HG02943 (cell line): ENCODE measurements around the gene SLC9A6.
"Not testable (repeated sequence)": the region's sequence is repeated elsewhere in the genome, so short reads cannot be mapped to it uniquely, and the experiment has no call there.

Experiments
- ATAC-seq: cut with Tn5 transposase; IDR thresholded peaks from one replicate; pipeline ENCODE4 v1.9.1; 2021; ENCODE audit warnings: mild to moderate bottlenecking, low read depth, moderate library complexity; ENCODE audit not compliant: unreplicated experiment

Gene SLC9A6

DNA sequence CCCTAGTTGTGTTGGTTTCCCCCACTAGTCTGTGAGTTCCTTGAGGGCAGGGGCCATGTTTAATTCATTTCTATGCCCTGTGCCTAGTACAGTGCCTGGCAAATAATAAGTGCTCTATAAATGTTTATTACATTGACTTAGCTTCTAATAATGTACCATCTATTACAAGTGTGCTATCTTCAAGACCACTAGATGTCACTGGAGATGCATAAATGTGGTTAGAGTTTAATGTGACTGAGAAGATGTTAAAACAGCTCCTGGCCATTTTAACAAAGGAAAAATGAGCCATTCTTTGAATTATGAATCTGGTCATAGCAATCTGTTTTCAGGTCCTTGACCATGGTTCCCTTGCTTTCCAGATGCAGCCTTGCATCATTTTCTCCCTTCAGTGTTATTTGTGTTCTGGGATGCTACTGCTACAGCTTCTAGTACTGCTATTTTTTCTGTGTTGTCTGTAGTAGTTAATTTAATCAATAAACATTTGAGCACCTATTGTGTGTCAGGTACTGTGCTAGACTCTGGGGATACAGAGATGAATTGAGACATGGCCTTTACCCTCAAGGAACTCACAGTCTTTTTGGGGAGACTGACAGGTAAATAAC is 43.2 kb downstream of the SLC9A6 start:
- ATAC-seq, result no peak

DNA sequence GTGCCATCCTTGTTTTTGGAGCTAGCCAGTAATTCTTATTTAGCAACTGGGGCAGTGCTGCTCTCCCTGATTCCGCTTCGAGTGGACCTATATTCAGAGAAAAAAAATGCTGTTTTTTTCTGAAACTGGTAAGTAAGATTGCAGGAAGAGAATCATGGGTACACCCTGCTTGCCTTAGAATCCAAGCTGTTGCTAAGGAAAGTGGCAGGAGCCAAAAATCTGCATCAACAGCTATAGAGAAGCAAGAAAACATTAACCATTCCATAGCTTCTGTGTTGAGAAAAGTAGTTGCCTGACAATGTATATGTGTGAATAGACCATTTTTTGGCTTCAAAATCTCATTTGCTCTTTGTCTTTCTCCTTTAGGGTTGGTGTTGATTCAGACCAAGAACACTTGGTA is 44.5 kb downstream of the SLC9A6 start:
- no peak for ATAC-seq

DNA sequence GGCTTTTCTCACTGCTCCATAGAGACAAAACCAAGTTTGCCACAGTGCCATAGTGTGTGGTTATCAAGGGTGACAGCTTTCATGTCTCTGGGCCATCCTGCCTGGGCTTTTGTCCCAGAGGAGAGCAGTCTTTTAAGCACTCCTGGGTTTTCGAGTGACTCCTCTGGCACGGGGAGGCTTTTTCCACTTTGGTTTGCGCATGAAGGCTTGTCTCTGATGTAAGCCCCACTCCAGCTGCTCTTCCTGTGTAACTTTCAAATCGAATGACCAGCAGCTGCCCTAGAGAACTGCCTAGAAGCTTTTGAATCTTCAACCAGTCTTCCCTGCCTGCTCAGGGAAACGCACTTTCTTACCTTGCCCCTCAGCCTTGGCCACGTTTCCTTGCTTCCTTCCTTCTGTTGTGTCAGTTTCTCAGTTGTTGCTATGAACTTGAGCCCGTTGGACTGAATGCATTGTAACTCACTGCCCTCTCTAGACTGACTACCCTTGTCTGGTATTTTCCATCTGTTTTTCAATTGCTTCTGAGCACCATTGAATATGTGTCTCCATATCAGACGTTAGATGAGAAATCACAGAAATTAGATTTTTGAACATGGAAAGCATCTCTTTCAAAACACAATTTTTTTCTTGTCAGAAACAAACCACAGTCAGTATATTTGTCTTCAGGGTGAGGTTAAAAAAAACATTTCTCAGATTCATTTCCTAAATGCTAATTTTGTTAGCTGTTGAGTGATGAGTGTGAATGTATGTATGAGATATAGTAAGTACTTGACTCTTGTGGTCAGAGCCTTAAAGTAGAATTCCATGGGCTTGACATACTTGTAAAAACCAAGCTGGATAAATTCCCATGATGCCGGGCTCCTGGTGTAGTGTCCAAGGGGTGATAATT is 45.3 kb downstream of the SLC9A6 start:
- no peak for ATAC-seq

DNA sequence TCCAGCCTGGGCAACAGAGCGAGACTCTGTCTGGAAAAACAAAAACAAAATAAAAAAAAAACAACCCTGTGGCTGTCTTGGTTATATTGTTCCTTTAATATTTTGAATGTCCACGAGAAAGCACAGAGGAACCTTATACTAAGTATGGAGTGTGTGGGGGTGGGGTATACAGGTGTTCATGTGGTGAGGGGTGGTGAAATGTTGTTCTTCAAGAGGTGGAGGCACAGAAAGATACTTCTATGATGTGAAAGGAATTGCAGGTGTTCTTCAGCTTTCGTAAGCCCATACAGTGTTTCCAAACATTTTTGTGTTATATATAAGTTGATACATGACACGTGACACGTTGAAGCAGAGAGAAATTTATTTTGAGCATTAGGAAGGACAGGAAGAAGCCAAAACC is 46.4 kb downstream of the SLC9A6 start:
- ATAC-seq, result no peak

DNA sequence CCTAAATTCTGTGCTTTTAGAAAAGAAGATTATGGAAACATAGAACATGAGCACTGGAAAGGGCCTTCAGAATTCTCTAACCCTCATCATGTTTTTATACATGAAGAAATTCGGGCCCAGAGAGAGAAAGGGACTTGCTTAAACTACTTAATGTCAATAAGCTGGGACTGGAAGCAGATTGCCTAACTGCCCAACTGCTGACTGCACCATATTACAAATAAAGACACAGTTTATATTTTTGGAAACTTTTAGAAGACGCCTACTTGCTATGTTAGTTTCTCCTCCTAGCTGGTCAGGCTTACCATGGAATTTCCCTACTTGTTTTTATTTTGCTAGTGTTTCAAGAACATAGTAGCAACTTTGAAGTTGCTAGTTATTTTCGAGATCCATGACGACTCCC is 47.1 kb downstream of the SLC9A6 start:
- no peak for ATAC-seq

DNA sequence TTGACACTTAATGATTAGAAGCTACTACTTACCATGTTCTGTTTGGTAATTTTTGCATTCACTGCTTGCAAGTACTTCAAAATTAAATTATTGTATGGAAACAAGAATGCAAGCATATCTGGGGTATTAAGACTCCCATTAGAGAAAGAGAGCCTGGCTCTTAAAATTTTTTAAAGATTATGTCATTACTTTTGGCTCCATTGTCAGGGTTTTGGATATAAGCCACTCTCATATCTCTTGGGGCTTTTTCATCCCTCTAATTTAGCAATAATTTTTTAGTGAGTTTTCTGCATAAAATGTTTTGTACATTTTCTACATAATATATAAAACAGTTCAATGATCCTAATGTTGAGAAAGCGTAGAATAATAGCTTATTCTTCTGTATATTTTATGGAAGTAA is 49.4 kb downstream of the SLC9A6 start:
- ATAC-seq, result no peak

DNA sequence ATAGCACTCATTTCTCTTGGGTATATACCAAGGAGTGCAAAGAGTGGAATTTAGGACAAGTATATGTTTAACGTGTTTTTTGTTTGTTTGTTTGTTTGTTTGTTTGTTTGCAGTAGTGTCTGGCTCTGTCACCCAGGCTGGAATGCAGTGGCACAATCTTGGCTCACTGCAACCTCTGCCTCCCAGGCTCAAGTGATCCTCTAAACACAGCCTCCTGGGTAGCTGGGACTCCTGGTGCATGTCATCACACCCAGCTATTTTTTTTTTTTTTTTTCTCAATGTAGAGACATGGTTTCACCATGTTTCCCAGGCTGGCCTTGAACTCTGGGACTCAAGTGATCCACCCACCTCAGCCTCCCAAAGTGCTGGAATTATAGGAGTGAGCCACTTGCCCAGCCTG is 50.4 kb downstream of the SLC9A6 start:
- ATAC-seq, result no peak

DNA sequence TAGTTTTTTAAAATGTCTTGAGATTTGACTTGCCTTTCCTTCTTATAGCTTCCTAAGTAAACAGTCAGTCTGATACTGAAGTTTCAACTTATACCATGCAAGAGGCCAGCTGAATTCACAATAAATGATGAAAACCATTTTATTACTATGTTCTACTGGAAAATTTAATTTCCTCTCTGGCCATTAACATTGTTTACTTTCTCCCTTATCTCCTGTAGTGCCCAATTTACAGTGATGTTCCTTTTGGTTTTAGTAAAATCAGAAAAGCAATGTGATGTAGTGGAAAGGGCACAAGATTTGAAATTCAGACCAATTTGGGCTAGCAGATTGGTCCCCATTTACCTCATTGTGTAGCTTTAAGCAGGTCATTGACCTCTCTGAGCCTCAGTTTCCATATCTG is 54.2 kb downstream of the SLC9A6 start:
- ATAC-seq, result no peak

DNA sequence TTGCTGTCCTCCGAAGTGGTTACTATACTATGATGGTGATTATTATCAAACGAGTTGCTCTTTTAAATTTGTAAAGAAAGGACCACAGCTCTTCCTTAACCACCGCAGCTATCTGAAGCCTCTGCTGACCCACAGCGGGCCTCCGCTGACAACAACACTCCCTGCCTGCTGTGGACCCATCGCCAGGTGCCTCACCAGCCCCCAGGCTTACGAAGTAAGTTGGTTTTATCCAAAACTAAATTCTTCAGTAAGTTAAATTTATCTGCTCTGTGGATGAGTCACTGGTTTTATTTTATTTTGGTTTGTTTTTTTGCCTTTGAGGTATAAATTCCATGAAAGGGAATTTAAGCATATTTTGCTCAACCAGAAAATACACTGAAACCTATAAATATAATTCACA is 54.7 kb downstream of the SLC9A6 start:
- ATAC-seq, result no peak

DNA sequence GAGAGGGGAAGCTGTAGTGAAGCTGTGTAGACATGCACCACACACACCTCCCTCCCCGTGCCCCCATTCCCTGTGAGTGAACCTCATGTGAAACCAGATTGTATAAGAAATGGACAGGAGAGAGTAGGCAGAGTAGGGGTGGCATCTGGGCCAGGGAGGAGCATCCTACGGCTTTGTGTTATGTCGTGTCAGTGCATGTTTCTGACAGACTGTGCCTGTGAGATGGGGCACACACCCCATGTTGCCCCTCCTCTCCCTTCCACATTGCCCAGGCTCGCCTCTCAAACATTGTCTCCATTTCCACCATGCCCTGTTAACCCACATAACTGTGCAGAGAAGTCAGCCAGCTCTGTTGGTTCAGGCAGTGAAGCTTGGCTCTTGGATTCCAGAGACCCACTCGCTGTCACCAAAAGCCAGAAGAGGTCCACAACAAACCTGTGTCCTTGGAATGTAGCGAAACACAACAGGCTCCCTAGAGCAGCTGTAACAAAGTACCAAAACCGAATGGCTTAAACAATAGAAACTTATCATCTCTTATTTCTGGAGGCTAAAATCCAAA is 56.1 kb downstream of the SLC9A6 start:
- ATAC-seq, result no peak

DNA sequence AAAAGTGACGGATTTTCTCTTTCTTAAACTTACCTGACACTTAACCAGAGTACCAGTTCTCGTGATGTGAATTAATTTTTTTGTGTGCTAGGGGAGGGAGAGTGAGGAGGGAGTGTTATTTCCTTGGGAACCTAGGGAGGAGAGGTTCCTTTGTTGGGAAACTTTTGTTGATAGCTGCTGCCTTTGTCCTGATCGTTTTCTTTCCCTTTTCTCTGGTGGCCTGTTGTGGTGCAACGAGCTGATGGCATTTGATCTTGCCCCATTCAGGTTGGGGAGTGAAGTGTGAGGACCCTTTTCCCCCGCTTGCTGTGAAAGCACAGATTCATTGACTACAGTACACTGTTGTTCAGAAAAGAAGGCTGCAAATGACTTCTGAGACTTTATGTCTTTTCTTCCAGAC is 59.8 kb downstream of the SLC9A6 start:
- no peak for ATAC-seq

DNA sequence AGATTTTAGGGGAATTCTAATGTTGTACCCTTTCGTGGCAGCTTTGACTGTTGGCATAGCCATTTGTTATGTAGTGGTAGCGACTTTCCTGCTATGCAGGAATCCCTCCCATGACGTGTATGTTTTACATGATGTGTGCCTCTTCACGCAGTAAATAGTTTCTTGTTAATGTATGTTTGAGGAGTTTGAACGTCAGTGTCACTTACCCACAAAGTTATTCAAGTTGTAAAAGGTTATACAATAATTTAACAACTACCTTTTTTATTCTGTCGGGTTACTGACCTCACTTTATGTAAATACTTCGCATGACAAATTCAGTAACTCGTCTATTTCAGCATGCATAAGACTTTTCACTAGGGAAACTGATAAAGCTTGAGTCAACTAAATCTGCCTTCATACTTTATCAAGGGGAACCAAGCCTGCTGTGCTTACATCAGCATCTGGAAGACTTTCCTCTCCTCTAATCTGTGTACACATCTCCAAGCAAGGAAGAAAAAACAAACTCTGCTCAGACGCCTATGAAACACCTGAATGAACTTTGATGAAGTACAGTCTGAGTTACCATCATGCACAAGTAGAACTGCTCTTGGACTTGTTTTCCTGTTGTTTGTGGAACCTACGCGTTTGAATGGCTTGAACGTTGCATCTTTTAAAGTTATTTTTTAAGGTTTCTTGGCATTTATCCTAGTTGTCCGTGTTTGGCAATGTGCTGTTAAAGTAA is 61.2 kb downstream of the SLC9A6 start:
- ATAC-seq, result no peak

DNA sequence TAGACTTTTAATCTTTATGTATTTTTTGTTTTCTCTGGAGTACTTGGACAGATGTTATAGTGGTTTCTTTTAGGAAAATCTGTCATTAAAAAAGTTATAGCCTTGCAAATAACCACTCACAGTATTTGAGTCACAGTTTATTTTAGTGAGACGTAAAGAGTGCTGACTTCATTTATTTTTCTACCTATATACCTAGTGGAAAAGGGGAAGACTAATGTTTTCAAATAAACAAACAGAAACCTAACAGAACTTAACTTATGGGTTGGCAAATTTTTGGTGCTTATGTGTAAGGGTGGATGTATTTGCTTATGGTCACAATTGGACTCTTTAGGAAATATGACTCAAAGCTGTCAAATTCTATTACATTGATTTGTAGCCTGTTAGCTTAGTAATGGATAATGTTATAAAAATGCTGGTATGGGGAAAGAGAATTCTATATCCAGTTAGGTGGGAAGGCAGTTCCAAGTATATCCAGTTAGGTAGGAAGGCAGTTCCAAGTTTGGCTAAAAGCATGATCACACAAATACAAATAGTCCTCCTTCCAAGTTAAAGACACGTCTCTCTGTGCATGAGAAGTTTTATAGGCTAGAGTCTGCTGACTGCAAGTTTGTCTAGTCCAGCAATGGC is 61.9 kb downstream of the SLC9A6 start:
- ATAC-seq, result no peak

DNA sequence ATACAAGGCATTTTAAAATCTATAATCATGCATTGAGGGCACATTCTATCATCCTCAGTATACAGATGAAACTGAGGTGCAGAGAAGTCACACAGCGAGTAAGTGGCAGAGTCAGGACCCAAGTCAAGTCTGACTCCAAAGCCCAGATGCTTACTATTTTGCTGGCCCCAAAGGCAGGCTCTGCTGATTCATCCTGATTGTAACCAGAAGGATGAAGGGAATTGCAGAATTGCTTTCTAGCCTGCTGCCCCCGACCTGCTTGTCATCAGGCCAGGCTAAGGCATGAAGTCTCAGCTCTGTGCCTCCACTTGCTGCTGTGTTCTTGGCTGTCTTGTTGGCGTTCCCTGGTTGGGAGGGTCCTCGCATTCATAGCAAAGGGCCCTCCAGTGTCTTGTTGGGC is 62.7 kb downstream of the SLC9A6 start:
- no peak for ATAC-seq

DNA sequence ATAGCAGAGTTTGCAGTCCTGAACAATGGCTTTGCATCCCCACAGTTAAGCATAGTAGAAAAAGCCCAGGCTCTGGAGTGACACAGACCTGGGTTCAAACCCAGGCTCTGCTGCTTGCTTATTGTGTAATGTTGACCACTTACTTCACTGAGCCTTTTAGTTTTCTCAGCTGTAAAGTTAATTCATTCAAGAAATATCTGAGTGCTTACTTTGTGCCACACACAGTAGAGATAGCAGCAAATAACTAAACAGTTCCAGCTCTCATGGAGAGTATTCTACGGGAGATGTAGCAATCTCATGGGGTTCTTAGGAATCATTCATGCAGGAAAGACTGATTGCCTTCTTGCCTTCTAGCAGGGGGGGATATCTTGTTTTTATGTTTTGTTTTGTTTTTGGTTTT is 63.2 kb downstream of the SLC9A6 start:
- ATAC-seq, result no peak

DNA sequence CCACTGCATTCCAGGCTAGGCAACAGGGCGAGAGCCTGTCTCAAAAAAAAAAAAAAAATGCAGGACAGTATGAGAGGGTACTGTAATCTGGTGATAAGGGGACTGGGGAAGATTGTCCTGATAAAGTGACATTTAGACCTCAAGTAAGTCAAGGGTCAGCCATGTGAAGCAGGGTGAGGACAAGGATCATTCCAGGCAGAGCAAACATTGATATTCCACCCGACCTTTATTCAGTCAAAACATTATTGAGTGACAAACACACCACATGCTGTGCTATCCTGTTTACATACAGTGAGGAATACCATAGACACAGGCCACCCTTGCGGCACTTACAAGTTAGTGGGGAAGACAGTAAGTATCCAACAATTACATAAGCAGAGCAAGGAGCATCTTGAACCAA is 64.4 kb downstream of the SLC9A6 start:
- no peak for ATAC-seq

DNA sequence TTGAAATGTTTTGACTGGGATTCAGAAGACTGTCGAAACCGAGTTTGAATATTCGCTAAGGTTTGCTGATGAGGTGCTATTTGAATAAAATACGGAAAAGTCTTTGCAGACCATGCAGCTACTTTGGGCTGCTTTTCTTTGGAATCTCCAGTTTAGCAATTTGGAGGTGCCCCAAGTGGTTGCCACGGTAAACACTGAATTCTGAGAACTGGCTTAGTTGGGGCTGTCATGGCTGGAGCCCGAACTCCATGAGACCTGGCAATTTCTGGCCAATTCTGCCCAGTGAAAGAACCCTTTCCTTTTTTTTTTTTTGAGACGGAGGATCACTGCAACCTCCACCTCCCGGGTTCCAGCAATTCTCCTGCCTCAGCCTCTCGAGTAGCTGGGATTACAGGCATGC is 65.6 kb downstream of the SLC9A6 start:
- not testable (repeated sequence) for ATAC-seq

DNA sequence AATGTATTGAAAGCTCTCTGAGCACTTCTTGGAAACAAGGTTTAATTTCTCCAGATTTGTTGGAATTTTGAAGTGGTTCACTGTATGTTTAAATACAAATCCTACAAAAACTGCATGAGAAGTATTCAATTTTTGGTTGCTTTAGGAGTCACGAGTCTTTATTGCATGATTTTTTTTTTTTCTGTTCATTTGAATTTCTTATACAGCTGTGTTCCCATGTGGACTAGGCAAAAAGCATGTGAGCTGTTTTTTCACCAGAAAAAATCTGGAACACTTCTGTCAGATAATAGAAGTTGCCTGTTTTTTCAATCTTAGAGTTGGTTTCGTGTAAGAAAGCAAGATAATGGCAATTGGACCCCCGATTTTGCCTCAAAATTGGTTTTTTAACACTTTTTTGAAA is 66.4 kb downstream of the SLC9A6 start:
- no peak for ATAC-seq

DNA sequence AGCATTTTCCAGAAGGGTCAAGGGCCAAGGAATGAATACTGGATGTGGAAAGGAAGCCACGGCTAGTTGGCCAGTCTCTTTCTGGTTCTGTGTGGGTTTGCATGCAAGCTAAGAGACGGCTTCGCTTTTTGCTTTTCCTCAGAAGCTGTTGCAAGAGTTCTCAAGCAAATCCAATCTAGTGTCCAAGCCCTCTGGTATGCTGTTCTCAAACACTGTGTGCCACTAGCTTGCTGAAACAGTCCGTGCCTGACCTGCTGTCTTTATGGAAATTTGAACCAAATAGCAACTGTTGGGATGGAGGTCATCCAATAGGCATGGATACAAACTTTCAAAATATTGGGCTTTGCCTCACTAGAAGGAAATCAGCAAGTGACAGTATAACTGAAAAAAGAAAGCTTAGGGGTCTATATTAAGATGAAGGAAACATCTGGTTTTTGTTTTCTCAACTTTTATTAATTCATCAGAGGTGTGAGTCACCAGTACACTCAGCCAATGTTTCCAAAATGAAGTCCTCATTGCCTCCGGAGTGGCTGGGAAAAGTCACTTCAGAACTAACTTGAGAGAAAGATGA is 70.5 kb downstream of the SLC9A6 start:
- no peak for ATAC-seq

DNA sequence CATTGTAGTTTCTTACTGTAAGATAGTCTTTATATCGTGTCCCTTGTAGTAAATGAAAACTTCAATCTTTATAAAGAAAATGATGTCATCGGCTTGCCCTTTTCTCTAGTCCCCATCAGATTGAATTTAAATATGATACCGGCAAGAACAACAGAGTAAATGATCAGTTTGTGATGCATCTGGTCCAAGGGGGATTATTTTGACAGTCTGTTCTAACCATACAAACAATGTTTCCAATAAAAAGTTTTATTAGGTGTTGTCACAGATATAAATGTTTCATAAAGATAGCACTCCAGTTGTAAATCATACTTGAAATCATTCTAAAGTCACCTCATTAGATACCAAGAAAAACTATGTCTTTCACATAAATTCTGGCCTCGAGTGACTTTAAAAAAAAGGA is 72.3 kb downstream of the SLC9A6 start:
- ATAC-seq, result no peak

DNA sequence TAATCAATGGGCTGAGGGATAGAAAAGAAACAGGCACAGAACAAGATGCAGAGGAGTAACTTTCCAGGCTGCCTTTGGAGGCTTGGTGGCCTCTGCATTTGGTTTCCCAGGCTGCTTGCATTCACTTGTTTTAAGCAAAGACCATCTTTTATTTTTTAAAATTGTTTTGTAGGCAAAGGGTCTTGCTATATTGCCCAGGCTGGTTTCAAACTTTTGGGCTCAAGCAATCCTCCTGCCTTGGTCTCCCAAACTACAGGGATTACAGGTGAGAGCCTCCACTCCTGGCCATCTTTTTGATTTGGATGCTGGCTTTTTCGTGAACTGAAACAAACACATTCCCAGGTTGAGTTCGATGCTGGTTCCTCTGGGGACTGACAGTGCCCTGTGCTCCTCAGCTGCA is 74.1 kb downstream of the SLC9A6 start:
- no peak for ATAC-seq
